GM19328 (cell line): Measurements from ENCODE around the gene GALK1.

Experiments used
- ATAC-seq: cut with Tn5 transposase; IDR thresholded peaks from one replicate; pipeline ENCODE4 v1.9.1; 2021; ENCODE audit warnings: mild to moderate bottlenecking, moderate library complexity; ENCODE audit not compliant: unreplicated experiment

The GALK1 gene

DNA sequence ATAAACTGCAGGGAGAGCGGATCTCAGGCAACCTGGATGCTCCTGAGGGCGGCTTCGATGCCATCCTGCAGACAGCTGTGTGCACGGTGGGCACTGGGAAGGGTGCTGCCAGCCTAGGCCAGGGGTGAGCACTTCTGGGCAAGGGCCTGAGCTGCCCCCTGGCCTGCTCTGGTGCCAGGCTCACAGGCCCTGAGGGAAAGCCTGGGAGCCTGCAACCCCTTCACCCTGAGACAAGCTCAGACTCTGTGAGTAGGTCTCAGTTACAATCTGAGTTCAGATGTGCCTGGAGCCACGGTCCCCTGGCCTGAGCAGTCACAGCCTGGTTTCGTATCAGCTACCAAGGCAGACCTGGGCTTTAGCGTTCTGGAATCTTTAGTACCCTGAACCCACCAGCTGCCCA is 35.6 kb downstream of the GALK1 start:
- ATAC-seq = no peak

DNA sequence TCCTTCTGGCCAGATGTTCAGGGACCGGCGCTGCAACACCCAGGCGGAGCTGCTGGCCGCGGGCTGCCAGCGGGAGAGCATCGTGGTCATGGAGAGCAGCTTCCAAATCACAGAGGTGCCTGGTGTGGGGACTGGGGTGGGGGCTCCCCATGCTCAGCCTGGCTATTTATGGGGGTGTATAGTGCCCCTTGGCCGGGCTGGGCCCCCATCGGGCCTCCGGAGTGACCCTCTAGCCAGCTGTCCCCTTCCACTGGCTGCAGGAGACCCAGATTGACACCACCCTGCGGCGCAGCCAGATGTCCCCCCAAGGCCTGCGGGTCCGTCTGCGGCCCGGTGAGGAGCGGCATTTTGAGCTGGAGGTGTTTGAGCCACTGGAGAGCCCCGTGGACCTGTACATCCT is 37.6 kb downstream of the GALK1 start:
- no peak for ATAC-seq

DNA sequence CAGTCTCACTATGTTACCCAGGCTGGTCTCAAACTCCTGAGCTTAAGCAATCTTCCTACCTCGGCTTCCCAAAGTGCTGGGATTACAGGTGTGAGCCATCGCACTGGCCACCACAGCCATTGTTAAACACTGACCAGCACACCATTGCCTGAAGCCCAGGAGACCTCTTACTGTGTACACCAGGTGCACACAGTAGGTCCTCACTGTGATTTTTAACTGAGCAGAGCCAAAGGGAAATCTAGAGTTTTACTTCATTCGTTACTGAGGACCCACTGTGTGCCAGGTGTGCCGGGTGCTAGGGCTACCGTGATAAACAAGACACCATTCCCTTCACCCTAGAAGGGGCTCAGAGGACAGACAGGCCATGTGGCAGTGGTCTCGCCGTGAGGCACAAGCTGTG is 39.5 kb downstream of the GALK1 start:
- no peak for ATAC-seq

DNA sequence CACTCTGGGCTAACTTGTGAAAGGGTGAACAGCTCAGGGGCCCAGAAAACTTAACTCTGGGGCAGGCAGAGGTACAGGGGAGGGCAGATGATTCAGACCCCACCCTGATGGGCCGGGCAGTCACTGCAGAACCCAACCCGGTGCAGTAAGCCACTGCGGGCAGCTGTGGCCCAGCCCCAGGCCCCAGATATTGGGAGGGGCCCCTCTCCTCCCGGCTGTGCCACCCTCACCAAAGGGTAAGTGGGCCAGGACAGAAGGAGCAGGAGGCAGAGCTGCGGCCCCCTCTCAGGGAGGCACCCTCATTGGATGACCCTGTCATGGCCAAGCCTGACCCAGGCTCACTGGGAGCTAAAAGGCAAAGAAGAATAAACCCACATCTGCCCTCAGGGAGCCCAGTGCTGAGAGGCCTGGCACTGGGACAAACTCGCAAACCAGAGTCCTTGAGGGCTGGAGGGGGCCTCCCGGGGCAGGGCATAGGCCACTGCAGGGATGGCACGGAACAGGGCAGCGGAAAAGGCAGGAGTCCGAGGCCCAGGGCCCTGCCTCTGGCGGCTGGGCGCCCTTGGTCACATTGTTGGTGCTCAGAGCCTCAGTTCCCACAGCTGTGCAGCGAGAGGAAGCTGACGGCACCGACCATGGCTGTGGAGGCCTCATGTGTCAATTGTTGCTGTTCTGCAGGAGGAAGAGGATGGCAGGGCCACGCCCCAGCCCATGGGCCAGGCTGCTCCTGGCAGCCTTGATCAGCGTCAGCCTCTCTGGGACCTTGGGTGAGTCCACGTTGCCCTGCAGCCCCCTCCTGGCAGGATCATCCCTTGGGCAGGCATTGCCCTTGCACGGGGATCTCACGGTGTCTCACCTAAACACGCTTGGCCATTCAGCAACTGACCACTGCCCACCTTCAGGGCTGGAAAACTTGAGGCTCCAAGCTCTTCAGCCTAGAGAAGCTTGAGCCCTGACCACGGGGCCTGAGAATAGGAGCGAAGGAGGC is 40.7 kb downstream of the GALK1 start:
- no peak for ATAC-seq

DNA sequence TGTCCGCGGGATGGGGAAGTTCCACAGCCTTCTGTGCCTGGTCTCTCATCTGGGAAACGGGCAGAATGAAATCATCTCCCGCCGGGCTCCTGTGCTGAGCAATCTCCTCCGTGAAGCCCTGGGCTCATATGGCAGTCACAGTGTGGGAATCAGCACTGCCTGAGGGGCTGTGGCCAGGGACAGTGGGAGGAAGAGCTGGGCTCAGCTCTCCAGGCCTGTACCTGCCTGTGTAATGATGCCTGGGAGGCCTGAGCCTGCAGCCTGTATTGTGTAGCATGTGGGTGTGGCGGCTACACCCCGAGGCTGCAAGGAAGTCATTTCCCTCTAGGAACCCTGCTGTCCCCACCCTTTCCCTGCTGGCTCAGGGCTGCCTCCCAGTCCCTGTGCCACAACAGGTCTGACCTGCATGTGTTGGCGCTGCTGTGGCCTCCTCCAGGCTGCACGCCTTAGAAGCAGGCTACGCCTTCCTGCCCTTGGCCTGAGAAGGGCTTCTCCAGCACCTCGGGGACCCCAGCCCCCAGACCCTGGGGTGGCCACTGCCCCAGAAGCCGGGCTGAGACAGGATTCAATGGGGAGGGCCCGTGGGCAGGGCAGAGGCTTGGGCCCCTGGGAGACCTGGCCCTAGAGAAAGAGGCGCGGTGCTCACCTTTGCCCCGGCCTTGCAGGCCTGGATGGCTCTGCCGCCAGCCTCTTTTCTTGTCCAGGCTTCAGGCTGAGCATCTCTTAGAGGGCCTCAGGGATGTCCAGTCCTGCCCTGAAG is 41.6 kb downstream of the GALK1 start:
- ATAC-seq = no peak

DNA sequence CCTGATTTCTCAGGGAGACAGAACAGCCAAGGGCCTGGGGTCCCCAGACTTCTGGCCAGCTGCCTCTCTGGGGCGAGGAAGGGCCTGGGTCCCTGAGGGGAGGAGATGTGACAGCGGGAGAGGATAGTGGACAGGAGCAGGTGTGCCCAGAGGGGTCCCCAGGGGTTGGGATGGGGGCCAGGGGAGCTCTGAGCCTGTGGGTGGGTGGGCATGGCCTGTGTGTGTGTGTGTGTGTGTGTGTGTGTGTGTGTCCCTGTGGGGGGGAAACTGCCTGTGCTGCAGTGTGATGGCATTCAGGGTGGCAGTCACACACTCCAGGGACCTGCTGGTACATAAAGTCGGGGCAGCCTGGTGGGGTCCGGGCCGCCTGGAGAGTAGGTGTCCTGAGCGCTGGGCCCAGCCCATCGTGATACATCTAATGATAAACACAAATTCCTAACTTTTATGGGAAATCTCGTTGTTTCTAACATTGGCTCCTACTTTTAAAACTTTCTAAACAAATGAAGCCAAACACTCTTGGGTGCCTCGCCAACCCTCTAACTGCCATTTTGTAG is 42.4 kb downstream of the GALK1 start:
- no peak for ATAC-seq

DNA sequence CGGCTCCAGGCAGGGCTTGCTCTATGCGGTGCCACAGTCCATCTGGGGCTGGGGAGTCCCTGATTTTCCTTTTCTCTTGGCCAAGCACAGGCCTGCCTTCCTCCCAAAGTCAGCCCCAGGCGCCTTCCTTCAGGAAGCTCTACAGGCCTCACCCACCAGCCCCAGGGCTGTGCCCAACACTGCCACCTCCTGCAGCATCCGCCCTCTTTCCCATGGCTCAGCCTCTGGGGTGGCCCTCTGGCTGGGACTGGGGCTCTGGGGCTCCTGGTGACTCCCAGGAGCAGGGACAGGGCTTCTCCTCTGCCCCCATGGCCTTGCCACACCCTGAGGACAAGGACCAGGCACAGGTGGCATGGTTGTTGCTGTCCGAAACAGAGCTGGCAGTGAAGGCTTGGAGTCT is 42.9 kb downstream of the GALK1 start:
- ATAC-seq = no peak

DNA sequence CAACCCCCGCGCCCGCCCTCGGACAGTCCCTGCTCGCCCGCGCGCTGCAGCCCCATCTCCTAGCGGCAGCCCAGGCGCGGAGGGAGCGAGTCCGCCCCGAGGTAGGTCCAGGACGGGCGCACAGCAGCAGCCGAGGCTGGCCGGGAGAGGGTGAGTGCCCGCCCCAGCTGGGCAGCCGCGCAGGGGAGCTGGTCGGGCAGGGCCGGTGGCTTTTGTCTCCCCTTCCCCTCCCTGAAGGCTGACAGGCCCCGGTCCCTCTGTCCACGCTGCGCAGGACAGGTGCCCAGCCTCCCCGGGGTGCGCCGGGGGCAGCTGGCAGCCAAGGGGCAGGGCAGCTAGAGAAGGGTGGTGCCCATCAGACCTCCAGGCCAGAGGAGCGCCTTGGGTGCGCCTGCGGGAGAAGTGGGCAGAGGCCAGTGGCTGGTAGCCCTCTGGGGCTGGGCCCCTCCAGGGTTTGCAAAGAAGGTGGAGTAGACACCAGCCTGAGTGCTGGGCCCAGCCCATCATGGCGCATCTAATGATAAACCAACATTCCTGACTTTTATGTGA is 43.5 kb downstream of the GALK1 start:
- ATAC-seq = no peak

DNA sequence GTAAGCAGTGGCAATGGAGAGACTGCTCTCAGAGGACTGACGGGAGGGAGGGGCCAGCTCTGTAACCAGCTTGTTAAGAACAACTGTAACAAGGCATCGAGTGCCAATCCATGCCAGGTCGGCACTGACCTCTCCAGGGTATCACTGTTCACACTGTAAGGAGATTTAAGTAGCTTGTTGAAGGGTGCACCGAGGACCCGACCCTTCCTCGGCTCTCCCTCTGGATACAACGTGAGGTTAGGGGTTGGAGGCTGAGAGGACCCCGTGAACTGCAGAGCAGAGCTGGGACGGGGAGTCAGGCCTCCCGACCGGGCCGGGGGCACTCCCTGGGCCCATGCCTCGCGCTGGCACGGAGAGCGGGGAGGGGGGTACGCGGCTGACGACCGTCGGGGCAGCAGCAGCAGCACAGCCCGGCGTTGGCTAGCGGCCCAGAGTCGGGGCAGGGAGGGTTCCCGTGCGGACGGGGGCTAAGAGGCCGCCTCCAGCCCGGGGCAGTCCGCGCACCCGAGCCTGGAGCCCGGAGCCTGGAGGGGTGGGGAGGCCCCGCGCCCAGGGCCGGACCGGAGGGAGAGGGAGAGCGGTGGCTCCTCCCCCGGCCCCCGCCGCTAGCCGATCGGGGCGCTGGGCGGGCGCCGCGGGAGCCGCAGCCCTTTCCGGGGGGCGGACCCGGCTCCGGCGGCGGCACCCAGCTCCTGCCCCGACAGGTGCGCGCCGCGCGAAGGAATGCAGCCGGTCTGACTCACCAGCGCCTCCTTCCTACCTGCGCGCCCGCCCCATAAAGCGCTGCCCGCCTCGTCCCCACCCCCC is 44.1 kb downstream of the GALK1 start, which contains the start of gene ITGB4:
TSS of gene ITGB4 (plus strand) at position 804 of the 807 bp plus-strand sequence. CDS start 3,245 bp downstream, outside the sequence.
- no peak for ATAC-seq

DNA sequence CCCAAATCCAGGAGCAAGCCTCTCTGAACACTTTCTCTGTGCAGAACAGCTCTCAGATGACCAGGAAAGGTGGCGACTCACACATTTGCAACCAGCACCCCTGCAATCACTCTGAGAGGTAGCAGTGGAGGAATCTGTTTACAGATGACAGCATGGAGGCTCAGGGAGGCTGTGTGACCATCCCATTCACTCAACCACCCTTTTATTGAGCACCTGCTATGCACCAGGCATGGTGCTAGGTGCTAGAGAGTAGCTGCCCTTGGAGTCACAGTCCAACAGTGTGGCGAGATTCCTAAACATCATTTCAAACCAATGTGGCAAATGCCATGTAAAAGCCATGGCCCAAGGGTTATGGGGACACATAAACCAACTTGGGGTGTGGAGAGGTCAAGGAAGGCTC is 45.3 kb downstream of the GALK1 start:
- no peak for ATAC-seq

DNA sequence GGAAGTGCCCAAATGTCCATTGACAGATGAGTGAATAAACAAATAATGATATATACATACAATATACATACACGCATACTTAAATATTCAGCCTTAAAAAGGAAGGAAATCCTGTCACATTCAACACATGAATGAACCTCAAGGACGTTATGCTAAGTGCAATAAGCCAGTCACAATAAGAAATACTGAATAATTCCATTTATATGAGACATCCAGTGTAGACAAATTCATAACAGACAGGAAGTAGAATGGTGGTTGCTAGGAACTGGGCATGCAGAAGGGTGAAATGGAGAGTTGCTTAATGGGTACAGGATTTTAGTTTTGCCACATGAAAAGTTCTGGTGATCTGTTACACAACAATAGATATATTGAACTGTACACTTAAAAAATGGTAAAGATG is 52.5 kb downstream of the GALK1 start:
- ATAC-seq = no peak
